Loucy (cell line): ENCODE measurements around the gene PCOLCE2.

Experiments used
- H2AFZ ChIP-seq: fragments of 200-600 bp; sonication (generic); 2 replicates; pipeline ENCODE4 v1.6.0; 2016; ENCODE audit warnings: antibody characterized with exemption, mild to moderate bottlenecking, low read length, moderate library complexity
- H3F3A ChIP-seq: fragments of 200-600 bp; 2 replicates; pipeline ENCODE4 v1.6.0; 2016; ENCODE audit warnings: antibody characterized with exemption, low read depth, mild to moderate bottlenecking
- H3K27me3 ChIP-seq: fragments of 200-600 bp; sonication (generic); 2 replicates; pipeline ENCODE4 v1.6.1; 2014; ENCODE audit warnings: low read length, mild to moderate bottlenecking; ENCODE audit not compliant: insufficient read depth, poor library complexity, severe bottlenecking
- H3K36me3 ChIP-seq: fragments of 200-600 bp; sonication (generic); 2 replicates; pipeline ENCODE4 v1.6.1; 2016; ENCODE audit warnings: low read length; ENCODE audit not compliant: insufficient read depth
- H3K4me1 ChIP-seq: fragments of 200-600 bp; sonication (generic); 2 replicates; pipeline ENCODE4 v1.5.1; 2014; ENCODE audit warnings: low read length, mild to moderate bottlenecking; ENCODE audit not compliant: insufficient read depth, poor library complexity, severe bottlenecking
- H3K4me2 ChIP-seq: fragments of 200-600 bp; sonication (generic); 2 replicates; pipeline ENCODE4 v1.6.0; 2014; ENCODE audit warnings: antibody characterized with exemption, low read length, low read depth, mild to moderate bottlenecking; ENCODE audit not compliant: poor library complexity, severe bottlenecking
- H3K4me3 ChIP-seq: fragments of 200-600 bp; sonication (generic); 2 replicates; pipeline ENCODE4 v1.5.1; 2014; ENCODE audit warnings: low read length, mild to moderate bottlenecking, mixed read lengths; ENCODE audit not compliant: poor library complexity, severe bottlenecking
- H3K79me2 ChIP-seq: fragments of 200-600 bp; sonication (generic); 2 replicates; pipeline ENCODE4 v1.6.1; 2014; ENCODE audit warnings: low read length; ENCODE audit not compliant: insufficient read depth
- H3K9ac ChIP-seq: fragments of 200-600 bp; sonication (generic); 2 replicates; pipeline ENCODE4 v1.6.0; 2014; ENCODE audit warnings: mild to moderate bottlenecking, low read depth, low read length, moderate library complexity; ENCODE audit not compliant: poor library complexity, severe bottlenecking
- H3K9me2 ChIP-seq: fragments of 200-600 bp; sonication (generic); replicated peaks from 2 replicates; pipeline ENCODE4 v1.6.1; 2016; ENCODE audit warnings: low read depth, low read length, mixed read lengths
- H3K9me3 ChIP-seq: fragments of 200-600 bp; sonication (generic); 2 replicates; pipeline ENCODE4 v1.6.1; 2014; ENCODE audit warnings: mild to moderate bottlenecking, antibody characterized with exemption, low read length, low read depth; ENCODE audit not compliant: insufficient read depth
- H4K20me1 ChIP-seq: fragments of 200-600 bp; sonication (generic); 2 replicates; pipeline ENCODE4 v1.6.0; 2014; ENCODE audit warnings: antibody characterized with exemption, low read length, mild to moderate bottlenecking; ENCODE audit not compliant: insufficient read depth, poor library complexity, severe bottlenecking
- CTCF ChIP-seq: fragments of 200-600 bp; sonication (generic); conservative IDR thresholded peaks from 2 replicates; pipeline ENCODE4 v1.5.1; 2014; ENCODE audit warnings: mild to moderate bottlenecking, antibody characterized with exemption, low read length
- EZH2phosphoT487 ChIP-seq: fragments of 200-600 bp; IDR thresholded peaks from 2 replicates; pipeline ENCODE4 v1.6.1; 2018; ENCODE audit warnings: antibody characterized with exemption, mild to moderate bottlenecking, moderate library complexity, borderline replicate concordance

PCOLCE2 gene

GRCh38 chr3:142777927-142778326 is 111.0 kb downstream of the PCOLCE2 start:
- TF ChIP-seq CTCF (no peak), EZH2phosphoT487 (no peak)
- Histone ChIP-seq H3K4me2 (no peak overlapping the region), H3K79me2 (no peaks in the 10 kb centered on the region), H4K20me1 (no peaks in the 10 kb centered on the region), H3K9me3 (no peaks in the 10 kb centered on the region), H3K27me3 (no peaks in the 10 kb centered on the region), H3K9me2 (no peaks in the 10 kb centered on the region), H3K4me1 (no peaks in the 10 kb centered on the region), H3K9ac (no peak overlapping the region), H3F3A (no peaks in the 10 kb centered on the region), H3K4me3 (no peak overlapping the region), H3K36me3 (no peaks in the 10 kb centered on the region), H2AFZ (no peak overlapping the region)

- Histone ChIP-seq H2AFZ (no peak overlapping the region), H3K79me2 (no peaks in the 10 kb centered on the region), H4K20me1 (no peaks in the 10 kb centered on the region), H3K36me3 (no peaks in the 10 kb centered on the region), H3K4me2 (no peak overlapping the region), H3K9me2 (no peaks in the 10 kb centered on the region), H3K4me1 (no peaks in the 10 kb centered on the region), H3K9me3 (no peaks in the 10 kb centered on the region), H3K27me3 (no peaks in the 10 kb centered on the region), H3K4me3 (no peak overlapping the region), H3K9ac (no peak overlapping the region), H3F3A (no peaks in the 10 kb centered on the region)
- TF ChIP-seq EZH2phosphoT487 (no peak), CTCF (no peak)
Observed at GRCh38 chr3:142768338-142768737, 120.5 kb downstream of the PCOLCE2 start.
